IPS-11a (cell line): Measurements from ENCODE around the gene CYP4F2.
"Not testable (repeated sequence)": the region's sequence is repeated elsewhere in the genome, so short reads cannot be mapped to it uniquely, and the experiment has no call there.

ENCODE experiments used
- H3K4me3 ChIP-seq: one replicate; pipeline ENCODE4 v1.5.1; 2013; ENCODE audit warnings: low read depth, low read length, control low read depth

The CYP4F2 gene

DNA sequence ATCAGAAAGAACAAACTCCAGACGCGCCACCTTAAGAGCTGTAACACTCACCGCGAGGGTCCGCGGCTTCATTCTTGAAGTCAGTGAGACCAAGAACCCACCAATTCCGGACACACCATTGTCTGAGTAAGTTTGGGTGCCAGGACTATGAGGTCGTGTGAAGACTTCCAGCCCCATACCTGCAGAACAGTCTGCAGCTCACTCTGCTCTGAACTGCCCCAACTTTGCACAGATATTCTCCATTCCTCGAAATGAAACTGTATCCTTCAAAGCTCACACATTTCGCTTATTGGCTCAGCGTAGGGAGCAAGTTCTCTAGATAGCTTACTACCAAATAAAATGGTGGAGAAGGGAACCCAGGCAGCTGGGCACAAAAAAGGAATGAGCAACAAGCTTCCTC, 2.6 kb upstream of the CYP4F2 start:
- H3K4me3 ChIP-seq: no peak overlapping the region

DNA sequence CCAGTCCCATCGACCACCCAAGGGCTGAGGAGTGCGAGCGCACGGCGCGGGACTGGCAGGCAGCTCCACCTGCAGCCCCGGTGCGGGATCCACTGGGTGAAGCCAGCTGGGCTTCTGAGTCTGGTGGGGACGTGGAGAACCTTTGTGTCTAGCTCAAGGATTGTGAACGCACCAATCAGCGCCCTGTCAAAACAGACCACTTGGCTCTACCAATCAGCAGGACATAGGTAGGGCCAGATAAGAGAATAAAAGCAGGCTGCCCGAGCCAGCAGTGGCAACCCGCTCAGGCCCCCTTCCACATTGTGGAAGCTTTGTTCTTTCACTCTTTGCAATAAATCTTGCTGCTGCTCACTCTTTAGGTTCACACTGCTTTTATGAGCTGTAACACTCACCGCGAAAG, 2.2 kb upstream of the CYP4F2 start:
- H3K4me3 ChIP-seq: not testable (repeated sequence)

DNA sequence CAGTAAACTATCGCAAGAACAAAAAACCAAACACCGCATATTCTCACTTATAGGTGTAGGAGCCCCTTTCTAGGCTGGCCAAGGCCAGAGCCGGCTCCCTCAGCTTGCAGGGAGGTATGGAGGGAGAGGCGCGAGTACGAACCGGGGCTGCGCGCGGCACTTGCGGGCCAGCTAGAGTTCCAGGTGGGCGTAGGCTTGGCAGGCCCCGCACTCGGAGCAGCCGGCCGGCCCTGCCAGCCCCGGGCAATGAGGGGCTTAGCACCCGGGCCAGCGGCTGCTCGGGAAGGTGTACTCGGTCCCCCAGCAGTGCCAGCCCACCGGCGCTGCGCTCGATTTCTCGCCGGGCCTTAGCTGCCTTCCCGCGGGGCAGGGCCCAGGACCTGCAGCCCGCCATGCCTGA, 1.7 kb upstream of the CYP4F2 start:
- H3K4me3 ChIP-seq: not testable (repeated sequence)

DNA sequence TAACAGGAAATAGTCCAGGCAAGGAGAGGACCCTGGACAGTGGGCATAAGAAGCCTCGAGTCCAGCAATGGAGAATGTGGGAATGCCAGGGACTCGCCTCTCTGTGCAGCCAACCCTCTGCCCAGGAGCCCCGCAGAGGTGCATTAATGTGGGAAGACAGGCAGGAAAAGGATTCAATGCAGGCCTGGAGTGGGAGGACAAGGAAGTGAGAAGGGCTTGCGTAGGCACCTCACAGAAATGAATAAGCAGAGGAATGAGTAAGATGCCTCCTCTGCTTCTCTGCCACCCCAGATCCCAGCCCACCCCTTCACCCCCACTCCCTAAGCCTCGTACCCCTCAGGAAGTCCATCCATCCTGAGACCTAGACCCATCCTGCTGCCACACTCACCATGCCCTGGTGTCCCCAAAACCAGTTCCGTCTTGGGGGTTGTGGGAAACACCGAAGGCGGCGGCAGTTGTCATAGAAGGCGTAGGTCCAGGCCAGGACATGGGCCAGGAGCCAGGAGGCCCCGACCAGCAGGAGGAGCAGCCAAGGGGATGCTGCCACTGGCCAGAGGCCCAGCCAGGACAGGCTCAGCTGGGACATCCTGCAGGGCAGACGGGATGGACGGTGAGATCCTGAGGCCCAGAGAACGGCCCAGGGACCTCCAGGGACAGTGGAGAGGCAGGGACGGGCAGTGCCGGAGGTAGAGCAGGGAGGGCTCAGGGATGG, 692 bp downstream of the CYP4F2 start:
- no peak overlapping the region for H3K4me3 ChIP-seq

DNA sequence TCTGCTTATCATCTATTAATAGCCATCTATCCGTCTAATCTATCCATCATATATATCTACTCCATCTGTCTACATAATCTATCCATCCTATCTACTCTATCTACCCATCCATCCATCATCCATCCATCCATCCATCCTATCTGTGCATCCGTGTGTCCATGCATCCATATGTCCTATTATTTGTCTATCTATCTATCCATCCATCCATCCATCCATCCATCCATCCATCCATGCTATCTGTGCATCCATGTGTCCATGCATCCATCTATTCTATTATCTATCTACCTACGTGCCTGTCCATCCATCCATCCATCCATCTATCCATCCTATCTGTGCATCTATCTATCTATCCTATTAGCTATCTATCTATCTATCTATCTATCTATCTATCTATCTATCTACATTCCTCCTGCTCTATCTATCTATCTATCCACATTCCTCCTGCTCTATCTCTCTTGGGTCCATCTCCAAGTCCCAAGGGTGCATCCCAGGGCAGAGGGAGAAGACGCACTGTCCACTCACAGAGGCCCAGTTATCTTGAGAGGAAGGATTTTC, 1.9 kb downstream of the CYP4F2 start:
- no peak overlapping the region for H3K4me3 ChIP-seq

DNA sequence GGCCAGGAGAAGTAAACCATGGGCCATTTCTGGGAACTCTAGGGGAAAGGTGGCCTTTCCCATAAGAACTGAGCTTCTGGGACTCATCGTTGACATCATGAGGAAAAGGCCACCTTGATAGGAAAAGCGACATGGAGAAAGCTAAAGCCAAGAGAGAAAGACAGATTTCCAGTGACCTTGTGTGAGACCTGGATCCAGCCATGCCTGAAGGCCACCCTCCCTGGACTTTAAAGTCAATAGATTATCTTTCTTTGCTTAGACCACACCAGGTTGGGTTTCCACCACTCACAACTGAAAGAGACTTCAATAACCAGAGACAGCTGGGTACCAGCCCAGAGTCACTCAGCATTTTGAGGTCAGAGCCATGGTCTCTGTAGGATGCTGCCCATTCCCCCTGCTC, 3.5 kb downstream of the CYP4F2 start:
- no peak overlapping the region for H3K4me3 ChIP-seq

DNA sequence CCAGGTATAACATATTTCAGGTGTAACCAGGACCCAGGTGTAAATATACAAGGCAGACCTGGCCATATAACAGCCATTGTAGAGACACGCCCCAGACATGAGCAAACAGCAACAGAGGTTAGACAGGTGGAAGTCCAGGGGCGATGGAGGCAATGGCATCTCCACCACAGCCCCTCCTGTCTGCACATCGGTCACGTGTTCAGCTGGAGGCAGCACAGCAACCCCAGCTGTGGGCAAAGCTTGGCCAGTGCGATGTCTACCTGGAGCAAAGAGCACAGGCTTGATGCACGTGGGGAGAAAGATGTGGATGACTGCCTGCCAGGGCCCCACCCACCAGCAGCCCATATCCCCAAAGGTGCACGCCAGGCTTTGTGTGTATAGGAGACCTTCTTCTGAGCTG, 4.4 kb downstream of the CYP4F2 start:
- H3K4me3 ChIP-seq: no peak overlapping the region

DNA sequence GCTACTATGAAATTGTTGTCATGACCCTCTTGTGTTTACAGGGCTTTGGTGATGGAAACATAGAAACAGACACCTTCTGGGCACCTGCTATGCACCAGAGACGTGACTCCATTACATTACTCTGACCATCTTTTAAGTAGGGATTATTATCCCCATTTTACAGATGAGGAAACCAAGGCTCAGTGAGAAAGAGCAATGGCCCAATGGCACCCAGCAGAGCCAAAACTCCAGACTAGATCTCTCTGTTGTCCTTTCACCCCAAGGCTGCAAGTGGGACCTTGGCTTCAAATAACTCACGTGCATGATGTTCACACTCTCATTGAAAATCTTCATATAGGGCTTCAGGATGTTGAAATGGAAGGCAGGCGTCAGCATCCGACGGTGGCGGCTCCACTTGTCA, 5.9 kb downstream of the CYP4F2 start:
- H3K4me3 ChIP-seq: no peak overlapping the region

DNA sequence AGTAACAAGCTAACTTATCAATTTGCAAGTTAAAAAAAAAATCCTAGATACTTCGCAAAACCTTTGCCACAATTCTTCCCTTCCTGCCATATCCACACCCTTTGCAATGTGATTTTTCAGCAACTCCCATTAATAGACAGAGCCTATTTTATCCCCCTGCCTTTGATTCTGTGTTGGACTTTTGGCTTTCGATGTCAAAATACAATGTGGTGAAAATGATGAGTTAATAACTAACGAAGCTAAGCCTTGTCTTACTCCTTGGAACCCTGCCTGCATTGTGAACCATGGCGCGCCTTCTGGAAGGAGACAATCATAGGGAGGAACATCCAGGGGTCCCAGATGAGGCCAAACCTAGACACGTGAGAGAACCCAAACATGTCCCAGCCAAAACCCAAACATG, 6.4 kb downstream of the CYP4F2 start:
- H3K4me3 ChIP-seq: no peak overlapping the region

DNA sequence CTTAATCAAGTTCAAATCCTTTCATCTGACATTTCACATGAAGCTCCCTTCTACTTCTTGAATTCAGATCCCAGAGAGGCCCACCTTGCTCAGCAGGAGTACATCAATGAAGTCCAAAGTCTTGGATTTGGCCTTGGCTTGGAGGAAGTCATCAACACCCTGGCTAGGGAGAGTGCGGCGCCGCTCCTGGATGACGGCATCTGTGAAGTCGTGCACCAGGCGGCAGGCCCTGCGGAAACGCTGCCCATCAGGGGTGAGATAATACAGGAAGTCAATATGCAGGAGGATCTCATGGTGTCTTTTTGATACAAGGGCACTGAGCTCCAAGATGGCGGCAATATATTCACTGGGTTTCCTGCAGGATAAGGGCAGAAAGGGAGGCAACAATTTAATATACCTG, 8.5 kb downstream of the CYP4F2 start:
- H3K4me3 ChIP-seq: not testable (repeated sequence)

DNA sequence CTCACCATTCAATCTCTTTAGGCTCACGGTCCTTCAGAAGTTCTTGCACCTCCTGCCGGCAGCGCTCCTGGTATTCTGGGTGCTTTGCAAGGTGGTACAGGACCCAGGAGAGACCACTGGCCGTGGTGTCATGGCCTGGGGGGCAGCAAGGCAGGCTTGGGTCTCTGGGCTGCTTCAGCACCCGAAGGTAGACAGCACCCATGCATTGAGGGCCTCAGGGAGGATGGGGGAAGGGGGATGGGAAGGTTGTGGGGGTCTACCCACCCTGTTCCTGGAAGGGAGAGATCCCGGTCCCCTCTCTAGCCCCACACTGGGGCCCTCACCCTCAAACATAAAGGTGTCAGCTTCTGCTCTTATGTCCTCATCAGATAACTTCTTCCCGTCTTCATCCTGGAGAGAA, 12.0 kb downstream of the CYP4F2 start:
- H3K4me3 ChIP-seq: no peak overlapping the region

DNA sequence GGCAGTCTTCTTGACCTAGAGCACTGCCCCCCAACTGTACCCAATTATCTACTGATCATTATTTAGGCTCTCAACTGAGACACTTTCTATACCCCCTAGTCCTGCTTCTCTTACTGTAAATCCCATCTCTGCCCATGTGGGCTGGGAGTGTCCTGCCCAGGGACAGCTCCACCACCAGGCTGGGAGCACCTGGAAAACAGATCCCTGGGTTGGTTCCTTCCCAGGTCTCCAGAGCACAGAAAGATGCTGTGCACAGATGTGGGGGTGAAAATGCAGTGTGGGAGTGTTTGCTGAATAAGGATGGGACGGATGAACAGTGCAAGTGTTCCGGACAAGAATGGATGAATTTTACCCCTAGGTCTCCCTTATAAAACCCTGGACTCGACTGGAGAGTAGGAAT, 12.7 kb downstream of the CYP4F2 start:
- H3K4me3 ChIP-seq: no peak overlapping the region

DNA sequence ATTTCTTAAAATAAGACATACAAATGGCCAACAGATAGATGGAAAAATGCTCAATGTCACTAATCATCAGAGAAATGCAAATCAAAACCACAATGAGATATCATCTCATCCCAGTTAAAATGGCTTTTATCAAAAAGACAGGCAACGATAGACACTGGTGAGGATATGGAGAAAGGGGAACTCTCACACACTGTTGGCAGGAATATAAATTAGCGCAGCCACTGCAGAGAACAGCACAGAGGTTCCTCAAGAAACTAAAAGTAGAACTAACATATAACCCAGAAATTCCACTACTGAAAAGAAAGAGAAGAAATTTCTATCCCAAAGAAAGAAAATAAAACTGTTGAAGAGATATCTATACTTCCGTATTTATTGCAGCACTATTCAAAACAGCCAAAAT, 14.5 kb downstream of the CYP4F2 start:
- not testable (repeated sequence) for H3K4me3 ChIP-seq

DNA sequence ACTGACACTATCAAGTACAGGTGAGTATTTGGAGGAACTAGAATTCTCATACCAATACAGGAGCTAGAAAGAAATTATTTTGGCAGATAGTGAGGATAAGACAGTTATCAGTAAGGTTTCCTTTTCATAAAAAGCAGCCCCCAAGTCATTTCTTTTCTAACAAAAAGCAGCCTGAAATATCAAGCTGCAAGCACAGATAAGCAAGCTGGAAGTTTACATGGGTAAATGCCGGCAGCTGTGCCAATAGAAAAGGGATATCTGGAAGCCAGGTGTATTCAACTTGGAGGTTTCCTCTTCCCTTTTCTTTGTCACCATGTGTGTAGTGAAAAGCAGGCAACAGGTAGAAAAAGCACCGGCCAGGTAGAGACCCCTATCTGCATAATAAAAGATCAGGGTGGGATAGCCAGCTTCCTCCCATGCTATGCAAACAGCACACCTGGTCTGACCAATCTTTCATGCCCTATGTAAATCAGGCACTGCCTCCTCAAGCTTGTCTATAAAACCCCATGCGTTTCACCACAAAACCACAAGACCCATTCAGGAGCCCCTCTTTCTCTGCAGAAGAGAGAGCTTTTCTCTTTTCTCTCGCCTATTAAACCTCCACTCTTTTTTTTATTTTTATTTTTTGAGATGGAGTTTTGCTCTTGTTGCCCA, 22.9 kb downstream of the CYP4F2 start:
- no peak overlapping the region for H3K4me3 ChIP-seq

DNA sequence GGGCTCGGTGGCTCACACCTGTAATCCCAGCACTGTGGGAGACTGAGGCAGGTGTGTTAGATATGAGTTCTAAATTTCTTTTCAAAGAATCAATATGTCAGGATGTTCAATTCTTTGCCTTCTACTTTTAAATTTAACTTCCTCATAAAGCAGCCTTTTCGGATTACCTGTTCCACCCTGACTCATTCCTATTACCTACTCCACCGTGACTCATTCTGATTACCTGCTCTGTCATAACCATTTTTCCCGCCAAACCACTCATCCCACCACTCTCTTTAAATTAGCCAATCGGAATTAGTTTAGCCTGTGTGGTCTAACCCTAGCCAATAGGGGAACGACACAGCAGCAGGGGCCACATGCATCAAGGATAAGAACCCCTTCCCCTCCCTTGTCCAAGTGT, 24.1 kb downstream of the CYP4F2 start:
- H3K4me3 ChIP-seq: not testable (repeated sequence)

DNA sequence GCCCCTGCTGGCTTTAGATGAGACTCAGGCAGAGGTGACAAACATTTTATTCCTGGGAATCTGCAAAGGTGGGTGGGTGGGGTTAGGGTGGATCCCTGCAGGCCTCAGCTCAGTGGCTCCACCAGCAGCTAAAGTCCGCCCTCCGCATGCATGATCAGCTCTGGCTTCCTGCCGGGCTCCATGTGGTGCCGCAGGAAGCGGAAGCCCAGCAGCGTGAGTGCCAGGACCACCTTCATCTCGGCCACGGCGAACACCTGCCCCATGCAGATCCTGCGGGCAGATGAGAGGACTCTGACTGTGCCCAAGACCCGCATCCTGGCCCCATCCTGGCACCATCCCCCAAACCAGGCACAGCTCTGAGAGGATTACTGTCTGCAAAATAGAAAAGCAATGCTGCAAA, 26.3 kb downstream of the CYP4F2 start:
- H3K4me3 ChIP-seq: no peak overlapping the region

DNA sequence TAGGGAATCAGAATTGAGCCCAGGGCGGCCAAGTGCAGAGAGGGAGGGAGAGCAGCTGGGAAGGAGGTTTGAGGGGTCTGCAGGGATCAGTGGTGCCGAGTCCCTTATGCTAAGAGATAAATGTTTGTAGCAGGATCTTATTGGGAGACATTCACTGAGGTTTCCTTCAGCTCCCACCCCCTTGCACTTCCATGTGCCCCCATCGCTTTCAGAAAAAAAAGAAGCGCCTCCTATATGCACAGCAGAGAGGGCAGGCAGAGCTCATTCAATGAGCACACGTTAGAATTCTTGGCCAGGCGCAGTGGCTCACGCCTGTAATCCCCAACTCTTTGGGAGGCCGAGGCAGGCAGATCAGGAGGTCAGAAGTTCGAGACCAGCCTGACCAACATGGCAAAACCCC, 28.0 kb downstream of the CYP4F2 start:
- H3K4me3 ChIP-seq: no peak overlapping the region

DNA sequence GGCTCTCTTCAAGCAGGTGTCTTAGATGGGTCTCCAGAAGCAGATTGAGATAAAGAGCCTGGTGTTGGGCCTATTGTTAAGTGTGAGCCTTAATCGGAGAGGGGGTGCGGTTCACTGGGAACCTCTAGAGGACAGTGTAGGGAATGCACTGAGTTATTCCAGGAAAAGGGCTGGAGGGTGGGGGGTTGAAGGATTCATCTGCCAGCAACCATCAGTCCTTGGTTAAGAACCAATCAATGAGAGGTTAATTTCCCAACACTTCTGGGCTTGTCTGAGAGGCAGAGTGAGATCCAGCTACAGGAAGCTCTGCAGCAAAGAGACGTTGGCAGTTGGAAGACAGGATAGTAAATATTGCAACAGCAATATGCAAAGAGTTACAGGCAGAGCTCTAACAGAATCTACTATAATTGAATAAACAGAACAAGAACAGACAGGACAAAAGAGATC, 28.7 kb downstream of the CYP4F2 start:
- no peak overlapping the region for H3K4me3 ChIP-seq

DNA sequence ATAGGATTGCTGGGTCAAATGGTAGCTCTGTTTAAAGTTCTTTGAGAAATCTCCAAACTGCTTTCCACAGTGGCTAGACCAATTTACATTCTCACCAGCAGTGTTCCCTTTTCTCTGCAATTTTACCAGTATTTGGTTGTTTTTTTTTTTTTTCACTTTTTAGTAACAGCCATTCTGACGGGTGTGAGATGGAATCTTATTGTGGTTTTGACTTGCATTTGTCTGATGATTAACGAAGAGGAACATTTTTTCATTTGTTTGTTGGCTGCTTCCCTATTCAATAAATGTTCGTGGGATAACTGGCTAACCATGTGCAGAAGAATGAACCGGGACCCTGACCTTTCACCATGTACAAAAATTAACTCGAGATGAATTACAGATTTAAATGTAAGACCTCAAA, 31.2 kb downstream of the CYP4F2 start:
- no peak overlapping the region for H3K4me3 ChIP-seq

DNA sequence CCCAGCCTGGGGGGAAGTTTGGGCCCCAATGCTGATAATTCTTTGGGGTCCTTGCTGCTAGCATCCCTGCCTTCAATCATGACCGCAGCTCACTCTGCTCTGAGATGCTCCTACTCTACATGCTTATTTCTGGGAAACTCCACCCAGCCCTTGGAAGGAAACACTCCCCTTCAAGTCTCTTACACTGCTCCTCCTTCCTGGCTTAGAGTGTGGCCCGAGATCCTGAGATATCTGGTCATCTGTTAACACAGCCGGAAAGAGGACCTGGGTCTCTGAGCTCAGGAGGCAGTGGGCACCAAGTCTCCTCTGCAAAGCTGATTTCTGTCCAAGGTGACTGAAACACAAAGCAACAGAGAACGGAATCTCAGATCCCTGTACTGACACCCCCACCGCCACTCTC, 33.0 kb downstream of the CYP4F2 start:
- H3K4me3 ChIP-seq: no peak overlapping the region

DNA sequence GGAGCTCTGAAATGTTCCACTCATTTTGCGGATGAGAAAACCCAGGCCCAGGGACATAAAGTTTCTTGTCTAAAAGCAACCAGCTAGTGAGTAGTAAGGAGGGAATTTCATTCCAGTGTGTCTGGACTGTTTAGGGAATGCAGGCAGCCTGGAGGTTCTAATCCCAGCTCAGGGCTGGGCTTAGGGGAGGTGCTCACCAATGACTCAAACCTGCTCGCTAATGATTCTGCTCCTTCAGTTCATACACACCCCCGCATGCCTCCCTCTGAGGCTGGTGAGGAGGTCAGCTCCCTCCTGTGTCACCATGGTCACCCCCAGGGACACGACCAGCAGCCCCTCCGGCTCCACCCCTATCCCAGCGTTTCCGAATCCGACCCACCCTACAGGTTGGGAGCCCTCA, 34.6 kb downstream of the CYP4F2 start:
- H3K4me3 ChIP-seq: no peak overlapping the region

DNA sequence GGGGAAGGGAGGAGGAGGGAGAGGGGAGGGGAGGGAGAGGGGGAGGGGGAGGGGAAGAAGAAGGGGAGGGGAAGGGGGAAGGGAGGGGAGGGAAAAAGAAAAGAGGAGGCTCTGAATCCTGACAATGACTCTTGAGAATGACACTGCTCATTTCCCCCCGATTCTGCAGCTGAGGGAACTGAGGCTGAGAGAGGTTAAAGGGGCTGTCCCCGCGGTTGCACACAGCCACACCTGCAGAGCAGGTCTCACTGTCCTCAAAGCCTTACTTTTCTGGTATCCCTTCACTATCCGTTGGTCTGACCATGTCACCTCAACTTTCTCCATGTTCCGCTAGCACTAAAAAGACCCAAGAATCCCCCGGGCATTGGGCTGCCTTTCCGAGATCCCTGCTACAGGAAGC, 35.4 kb downstream of the CYP4F2 start:
- H3K4me3 ChIP-seq: no peak overlapping the region

DNA sequence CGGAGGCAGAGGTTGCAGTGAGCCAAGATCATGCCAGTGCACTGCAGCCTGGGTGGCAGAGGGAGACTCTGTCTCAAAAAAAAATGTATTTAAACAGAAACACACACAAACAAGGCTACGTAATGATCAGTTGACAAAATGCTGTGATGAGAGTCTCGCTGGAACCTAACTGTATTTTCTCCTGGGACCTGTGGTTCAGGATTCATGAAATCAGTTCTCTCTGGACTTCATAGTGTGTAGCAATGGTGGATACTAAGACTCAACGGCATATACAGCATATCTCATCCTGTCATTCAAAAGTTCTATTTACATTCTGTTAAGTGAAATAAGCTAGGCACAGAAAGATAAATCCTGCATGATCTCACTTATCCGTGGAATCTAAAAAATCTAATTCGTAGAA, 37.4 kb downstream of the CYP4F2 start:
- H3K4me3 ChIP-seq: no peak overlapping the region
